Breast epithelium (tissue), 3 donors: Measurements from ENCODE around the gene TGFBRAP1.

Source experiments
- CTCF ChIP-seq, 3 donors: fragments of 450-650 bp; IDR thresholded peaks; one replicate each; pipeline ENCODE4 v1.5.1; 2016 to 2017; ENCODE audit warnings: antibody characterized with exemption in 3 of 3, mild to moderate bottlenecking in 3 of 3, moderate library complexity in 3 of 3
- POLR2A ChIP-seq: fragments of 450-650 bp; IDR thresholded peaks from one replicate; pipeline ENCODE4 v1.6.1; 2016; ENCODE audit warnings: antibody characterized with exemption, mild to moderate bottlenecking, moderate library complexity
- POLR2AphosphoS5 ChIP-seq, 3 donors: sonication (generic); formaldehyde crosslinking; IDR thresholded peaks; one replicate each; pipeline ENCODE4 v1.6.1; 2017; ENCODE audit warnings: antibody characterized with exemption in 3 of 3

GRCh38 chr2:105220604-105221003, 108.9 kb downstream of the TGFBRAP1 start:
- TF ChIP-seq POLR2AphosphoS5 (IDR thresholded peaks at IDR 0.05), result no peak
- no peak for TF ChIP-seq CTCF (IDR thresholded peaks at IDR 0.05)
- TF ChIP-seq POLR2A, result no peak
